ENCODE measurements around the gene ZNF668. TPM values are rescaled to one million over a fixed set of nuclear protein-coding genes. Genes with fewer than 3 reads are reported as not detected.

ZNF668 gene
- total and polyA plus RNA-seq, 2 donors = 4.3 to 7.1 TPM

DNA sequence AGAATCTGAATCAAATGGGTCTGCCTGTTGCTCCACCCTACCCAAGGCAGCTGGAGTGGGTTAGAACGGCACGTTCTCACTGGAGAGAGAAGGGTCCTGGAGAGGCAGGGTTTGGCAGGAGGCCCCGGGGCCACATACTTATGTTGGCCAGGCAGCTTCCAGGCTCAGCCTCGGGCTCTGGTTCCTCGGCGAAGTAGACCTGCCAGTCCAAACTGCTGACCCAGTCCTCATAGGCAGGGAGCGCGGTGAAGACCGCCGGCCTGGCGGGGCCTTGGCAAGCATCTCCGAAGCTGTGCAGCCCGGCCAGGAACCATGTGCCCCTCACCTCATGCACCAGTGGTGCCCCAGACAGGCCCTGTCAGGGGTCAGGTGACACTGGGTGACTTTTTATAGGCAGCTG lies 9.9 kb upstream of the ZNF668 start:
- Histone ChIP-seq H3K36me3 (ENCODE audit: control insufficient read depth in 2 of 2, insufficient read depth in 2 of 2, low read length in 1 of 2) (peaks cover 57 to 77% of the 10 kb centered on the region in 2 donors), H3K4me1 (ENCODE audit: control insufficient read depth in 2 of 2, insufficient read depth in 2 of 2, low read length in 2 of 2) (no peaks in the 10 kb centered on the region), H3K27me3 (ENCODE audit: control insufficient read depth in 2 of 2, insufficient read depth in 1 of 2, low read length in 1 of 2) (no peaks in the 10 kb centered on the region), H3K9me3 (ENCODE audit: control insufficient read depth in 2 of 2, insufficient read depth in 1 of 2, low read length in 1 of 2) (no peaks in the 10 kb centered on the region), H3K4me3 (ENCODE audit: low read length in 2 of 2) (no peak overlapping the region), H3K27ac (ENCODE audit: low read depth in 1 of 2, low read length in 1 of 2) (no peak overlapping the region)
- WGBS = 94% methylated on average over 13 of the region's 13 CpGs
- DNase-seq (ENCODE audit: low read depth in 6 of 9, low spot score in 9 of 9) = no peak

DNA sequence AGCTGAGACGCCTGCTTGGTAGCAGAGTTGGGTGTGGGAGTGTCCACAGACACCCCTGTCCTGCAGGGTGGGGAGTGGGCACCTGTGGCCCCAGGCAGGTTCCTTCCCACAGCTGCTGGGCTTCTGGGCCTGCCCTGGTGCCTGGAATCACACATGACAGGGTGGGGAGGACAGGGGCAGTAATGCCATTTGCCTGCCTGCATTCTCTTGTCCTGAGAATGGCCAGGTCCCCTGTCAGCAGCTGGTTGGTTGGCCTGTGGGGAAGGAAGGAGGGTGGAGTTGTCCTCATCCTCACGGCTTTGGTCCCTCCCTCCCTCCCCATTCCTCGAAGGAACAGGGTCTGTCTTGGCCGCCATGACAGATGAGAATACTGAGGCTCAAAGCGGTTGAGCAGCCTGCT lies 9.5 kb upstream of the ZNF668 start:
- H3K4me3 ChIP-seq (ENCODE audit: low read length in 2 of 2) = no peak overlapping the region
- no peaks in the 10 kb centered on the region for H3K4me1 ChIP-seq (ENCODE audit: control insufficient read depth in 2 of 2, insufficient read depth in 2 of 2, low read length in 2 of 2)
- H3K36me3 ChIP-seq (ENCODE audit: control insufficient read depth in 2 of 2, insufficient read depth in 2 of 2, low read length in 1 of 2) = peaks cover 61 to 77% of the 10 kb centered on the region in 2 donors
- no peak overlapping the region for H3K27ac ChIP-seq (ENCODE audit: low read depth in 1 of 2, low read length in 1 of 2)
- WGBS = 78% methylated on average over 5 of the region's 5 CpGs
- no peak for DNase-seq (ENCODE audit: low read depth in 6 of 9, low spot score in 9 of 9)
- no peaks in the 10 kb centered on the region for H3K27me3 ChIP-seq (ENCODE audit: control insufficient read depth in 2 of 2, insufficient read depth in 1 of 2, low read length in 1 of 2)
- H3K9me3 ChIP-seq (ENCODE audit: control insufficient read depth in 2 of 2, insufficient read depth in 1 of 2, low read length in 1 of 2) = no peaks in the 10 kb centered on the region

DNA sequence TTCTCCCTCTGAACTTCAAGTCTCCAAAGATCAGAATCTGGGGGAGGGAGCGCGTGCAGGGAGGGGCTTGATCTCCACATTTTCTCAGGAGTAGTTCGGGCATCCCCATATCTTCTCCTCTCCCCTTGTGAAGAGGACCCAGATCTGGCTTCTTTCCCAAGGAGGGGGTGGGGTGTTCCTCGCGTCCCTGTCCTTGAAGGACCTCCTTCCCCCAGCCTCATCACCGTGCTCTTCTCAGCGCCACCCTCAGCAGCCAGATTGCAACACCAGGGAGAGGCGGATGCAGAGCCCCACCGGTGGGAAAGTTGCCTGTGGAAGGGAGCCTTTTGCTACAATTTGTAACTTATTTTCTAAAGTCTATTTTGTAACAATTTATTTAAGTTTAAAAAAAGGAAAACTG lies 9.0 kb upstream of the ZNF668 start:
- no peak overlapping the region for H3K27ac ChIP-seq (ENCODE audit: low read depth in 1 of 2, low read length in 1 of 2)
- H3K27me3 ChIP-seq (ENCODE audit: control insufficient read depth in 2 of 2, insufficient read depth in 1 of 2, low read length in 1 of 2) = no peaks in the 10 kb centered on the region
- H3K4me3 ChIP-seq (ENCODE audit: low read length in 2 of 2) = no peak overlapping the region
- H3K4me1 ChIP-seq (ENCODE audit: control insufficient read depth in 2 of 2, insufficient read depth in 2 of 2, low read length in 2 of 2) = no peaks in the 10 kb centered on the region
- no peaks in the 10 kb centered on the region for H3K9me3 ChIP-seq (ENCODE audit: control insufficient read depth in 2 of 2, insufficient read depth in 1 of 2, low read length in 1 of 2)
- H3K36me3 ChIP-seq (ENCODE audit: control insufficient read depth in 2 of 2, insufficient read depth in 2 of 2, low read length in 1 of 2) = peaks cover 66 to 81% of the 10 kb centered on the region in 2 donors
- 94% methylated on average over 9 of the region's 9 CpGs for WGBS
- DNase-seq (ENCODE audit: low read depth in 6 of 9, low spot score in 9 of 9) = no peak

DNA sequence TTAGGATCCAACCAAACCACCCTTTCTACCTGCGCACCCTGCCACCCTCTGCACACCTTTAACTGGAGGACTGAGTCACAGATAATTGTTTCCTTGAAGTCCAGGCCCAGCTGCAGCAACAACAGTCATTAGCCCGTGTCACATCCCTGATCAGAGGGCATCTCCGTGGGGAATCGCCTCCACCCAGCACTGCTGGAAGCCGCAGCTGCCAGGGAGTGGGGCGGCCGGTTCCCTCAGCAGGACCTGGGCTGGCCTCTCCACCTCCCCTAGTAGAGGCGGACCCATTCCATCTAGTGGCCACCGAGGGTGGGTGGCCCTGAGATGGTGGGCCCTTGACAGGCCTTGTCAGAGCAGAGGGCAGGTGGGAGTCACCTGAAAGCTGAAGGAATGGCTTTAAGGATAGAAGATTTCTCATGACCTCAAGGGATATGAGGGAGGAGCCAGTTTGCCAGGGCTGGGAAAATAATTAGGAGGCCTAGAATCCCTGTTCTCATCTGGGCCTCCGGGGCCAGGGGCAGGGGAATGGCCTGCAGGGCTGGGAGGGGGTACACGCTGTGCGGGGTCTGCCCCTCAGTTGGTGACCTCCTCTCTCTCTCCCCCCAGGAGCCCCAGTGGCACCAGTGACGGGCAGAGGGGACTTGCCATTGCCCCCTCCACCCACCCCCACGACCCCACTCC lies 8.5 kb upstream of the ZNF668 start:
- H3K9me3 ChIP-seq (ENCODE audit: control insufficient read depth in 2 of 2, insufficient read depth in 1 of 2, low read length in 1 of 2) = no peaks in the 10 kb centered on the region
- no peak for DNase-seq (ENCODE audit: low read depth in 6 of 9, low spot score in 9 of 9)
- peaks cover 72 to 84% of the 10 kb centered on the region in 2 donors for H3K36me3 ChIP-seq (ENCODE audit: control insufficient read depth in 2 of 2, insufficient read depth in 2 of 2, low read length in 1 of 2)
- no peaks in the 10 kb centered on the region for H3K4me1 ChIP-seq (ENCODE audit: control insufficient read depth in 2 of 2, insufficient read depth in 2 of 2, low read length in 2 of 2)
- no peak overlapping the region for H3K27ac ChIP-seq (ENCODE audit: low read depth in 1 of 2, low read length in 1 of 2)
- H3K4me3 ChIP-seq (ENCODE audit: low read length in 2 of 2) = no peak overlapping the region
- 95% methylated on average over 14 of the region's 14 CpGs for WGBS
- H3K27me3 ChIP-seq (ENCODE audit: control insufficient read depth in 2 of 2, insufficient read depth in 1 of 2, low read length in 1 of 2) = no peaks in the 10 kb centered on the region

DNA sequence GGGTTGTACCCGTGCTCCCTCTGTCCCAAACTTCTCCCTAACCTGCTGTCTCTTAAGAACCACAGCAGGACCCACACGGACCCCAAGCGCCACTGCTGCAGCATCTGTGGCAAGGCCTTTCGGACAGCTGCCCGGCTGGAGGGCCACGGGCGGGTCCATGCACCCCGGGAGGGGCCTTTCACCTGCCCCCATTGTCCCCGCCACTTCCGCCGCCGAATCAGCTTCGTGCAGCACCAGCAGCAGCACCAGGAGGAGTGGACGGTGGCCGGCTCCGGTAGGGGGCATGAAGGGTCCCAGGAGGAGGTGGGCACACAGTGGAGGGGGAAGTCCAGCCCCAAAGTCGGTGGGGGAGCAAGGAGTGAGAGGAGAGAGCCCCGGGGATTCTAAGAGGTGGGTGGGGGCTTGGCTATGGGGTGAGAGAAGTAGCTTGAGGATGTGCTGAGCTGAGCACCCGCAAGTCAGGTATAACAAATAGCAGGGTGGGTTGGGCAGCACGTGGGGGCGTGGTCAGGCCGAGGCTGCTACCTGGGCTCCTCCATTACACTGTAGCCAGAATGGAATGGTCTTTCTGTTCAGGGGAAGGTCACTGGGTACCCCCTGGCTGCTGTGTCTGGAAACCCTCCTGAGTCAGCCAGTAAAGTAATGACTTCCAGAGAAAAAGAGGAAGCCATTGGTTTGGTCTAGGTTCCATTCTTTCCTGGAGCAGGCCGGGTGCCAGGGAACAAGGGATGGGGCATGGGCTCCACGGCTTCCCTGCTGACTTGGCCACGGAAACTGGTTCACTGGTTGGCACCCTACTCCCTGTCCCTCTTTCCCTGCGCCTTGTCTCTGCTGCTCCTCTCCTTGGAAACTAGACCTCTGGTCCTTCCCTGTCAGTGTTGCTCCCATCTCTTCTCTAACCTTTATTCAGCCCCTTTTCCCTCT lies 7.7 kb upstream of the ZNF668 start:
- peaks cover 74 to 85% of the 10 kb centered on the region in 2 donors for H3K36me3 ChIP-seq (ENCODE audit: control insufficient read depth in 2 of 2, insufficient read depth in 2 of 2, low read length in 1 of 2)
- 95% methylated on average over 26 of the region's 26 CpGs for WGBS
- H3K9me3 ChIP-seq (ENCODE audit: control insufficient read depth in 2 of 2, insufficient read depth in 1 of 2, low read length in 1 of 2) = no peaks in the 10 kb centered on the region
- no peak for DNase-seq (ENCODE audit: low read depth in 6 of 9, low spot score in 9 of 9)
- no peaks in the 10 kb centered on the region for H3K27me3 ChIP-seq (ENCODE audit: control insufficient read depth in 2 of 2, insufficient read depth in 1 of 2, low read length in 1 of 2)
- H3K4me3 ChIP-seq (ENCODE audit: low read length in 2 of 2) = no peak overlapping the region
- H3K4me1 ChIP-seq (ENCODE audit: control insufficient read depth in 2 of 2, insufficient read depth in 2 of 2, low read length in 2 of 2) = no peaks in the 10 kb centered on the region
- no peak overlapping the region for H3K27ac ChIP-seq (ENCODE audit: low read depth in 1 of 2, low read length in 1 of 2)

DNA sequence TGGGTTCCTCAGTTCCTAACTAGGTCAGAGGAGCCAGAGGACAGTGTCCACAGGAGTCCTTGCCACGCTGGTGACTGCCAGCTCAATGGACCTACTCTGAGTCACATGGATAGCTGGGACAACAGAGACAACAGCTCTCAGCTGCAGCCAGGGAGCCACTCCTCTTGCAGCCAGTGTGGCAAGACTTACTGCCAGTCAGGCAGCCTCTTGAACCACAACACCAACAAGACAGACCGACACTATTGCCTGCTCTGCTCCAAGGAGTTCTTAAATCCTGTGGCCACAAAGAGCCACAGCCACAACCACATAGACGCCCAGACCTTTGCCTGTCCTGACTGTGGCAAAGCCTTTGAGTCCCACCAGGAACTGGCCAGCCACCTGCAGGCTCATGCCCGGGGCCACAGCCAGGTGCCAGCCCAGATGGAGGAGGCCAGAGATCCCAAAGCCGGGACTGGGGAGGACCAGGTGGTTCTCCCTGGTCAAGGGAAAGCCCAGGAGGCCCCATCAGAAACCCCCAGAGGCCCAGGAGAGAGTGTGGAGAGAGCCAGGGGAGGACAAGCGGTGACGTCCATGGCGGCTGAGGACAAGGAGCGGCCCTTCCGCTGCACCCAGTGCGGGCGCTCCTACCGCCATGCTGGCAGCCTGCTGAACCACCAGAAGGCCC lies 6.8 kb upstream of the ZNF668 start:
- H3K36me3 ChIP-seq (ENCODE audit: control insufficient read depth in 2 of 2, insufficient read depth in 2 of 2, low read length in 1 of 2) = peaks cover 71 to 87% of the 10 kb centered on the region in 2 donors
- no peak for DNase-seq (ENCODE audit: low read depth in 6 of 9, low spot score in 9 of 9)
- no peak overlapping the region for H3K27ac ChIP-seq (ENCODE audit: low read depth in 1 of 2, low read length in 1 of 2)
- 96% methylated on average over 13 of the region's 13 CpGs for WGBS
- no peaks in the 10 kb centered on the region for H3K27me3 ChIP-seq (ENCODE audit: control insufficient read depth in 2 of 2, insufficient read depth in 1 of 2, low read length in 1 of 2)
- H3K4me1 ChIP-seq (ENCODE audit: control insufficient read depth in 2 of 2, insufficient read depth in 2 of 2, low read length in 2 of 2) = no peaks in the 10 kb centered on the region
- H3K4me3 ChIP-seq (ENCODE audit: low read length in 2 of 2) = no peak overlapping the region
- H3K9me3 ChIP-seq (ENCODE audit: control insufficient read depth in 2 of 2, insufficient read depth in 1 of 2, low read length in 1 of 2) = no peaks in the 10 kb centered on the region

DNA sequence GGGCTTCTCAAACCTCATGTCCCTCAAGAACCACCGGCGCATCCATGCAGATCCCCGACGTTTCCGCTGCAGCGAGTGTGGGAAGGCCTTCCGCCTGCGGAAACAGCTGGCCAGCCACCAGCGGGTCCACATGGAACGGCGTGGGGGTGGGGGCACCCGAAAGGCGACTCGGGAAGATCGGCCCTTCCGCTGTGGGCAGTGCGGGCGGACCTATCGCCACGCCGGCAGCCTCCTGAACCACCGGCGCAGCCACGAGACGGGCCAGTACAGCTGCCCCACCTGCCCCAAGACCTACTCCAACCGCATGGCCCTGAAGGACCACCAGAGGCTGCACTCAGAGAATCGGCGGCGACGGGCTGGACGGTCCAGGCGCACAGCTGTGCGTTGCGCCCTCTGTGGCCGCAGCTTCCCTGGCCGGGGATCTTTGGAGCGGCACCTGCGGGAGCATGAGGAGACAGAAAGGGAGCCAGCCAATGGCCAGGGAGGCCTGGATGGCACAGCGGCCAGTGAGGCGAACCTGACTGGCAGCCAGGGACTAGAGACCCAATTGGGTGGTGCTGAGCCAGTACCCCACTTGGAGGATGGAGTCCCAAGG lies 6.1 kb upstream of the ZNF668 start:
- peaks cover under 1 to 5% of the 10 kb centered on the region in 2 donors for H3K4me1 ChIP-seq (ENCODE audit: control insufficient read depth in 2 of 2, insufficient read depth in 2 of 2, low read length in 2 of 2)
- H3K36me3 ChIP-seq (ENCODE audit: control insufficient read depth in 2 of 2, insufficient read depth in 2 of 2, low read length in 1 of 2) = peaks cover 65 to 84% of the 10 kb centered on the region in 2 donors
- DNase-seq (ENCODE audit: low read depth in 6 of 9, low spot score in 9 of 9) = no peak
- H3K4me3 ChIP-seq (ENCODE audit: low read length in 2 of 2) = no peak overlapping the region
- H3K27ac ChIP-seq (ENCODE audit: low read depth in 1 of 2, low read length in 1 of 2) = no peak overlapping the region
- H3K27me3 ChIP-seq (ENCODE audit: control insufficient read depth in 2 of 2, insufficient read depth in 1 of 2, low read length in 1 of 2) = no peaks in the 10 kb centered on the region
- 98% methylated on average over 40 of the region's 40 CpGs for WGBS
- no peaks in the 10 kb centered on the region for H3K9me3 ChIP-seq (ENCODE audit: control insufficient read depth in 2 of 2, insufficient read depth in 1 of 2, low read length in 1 of 2)

DNA sequence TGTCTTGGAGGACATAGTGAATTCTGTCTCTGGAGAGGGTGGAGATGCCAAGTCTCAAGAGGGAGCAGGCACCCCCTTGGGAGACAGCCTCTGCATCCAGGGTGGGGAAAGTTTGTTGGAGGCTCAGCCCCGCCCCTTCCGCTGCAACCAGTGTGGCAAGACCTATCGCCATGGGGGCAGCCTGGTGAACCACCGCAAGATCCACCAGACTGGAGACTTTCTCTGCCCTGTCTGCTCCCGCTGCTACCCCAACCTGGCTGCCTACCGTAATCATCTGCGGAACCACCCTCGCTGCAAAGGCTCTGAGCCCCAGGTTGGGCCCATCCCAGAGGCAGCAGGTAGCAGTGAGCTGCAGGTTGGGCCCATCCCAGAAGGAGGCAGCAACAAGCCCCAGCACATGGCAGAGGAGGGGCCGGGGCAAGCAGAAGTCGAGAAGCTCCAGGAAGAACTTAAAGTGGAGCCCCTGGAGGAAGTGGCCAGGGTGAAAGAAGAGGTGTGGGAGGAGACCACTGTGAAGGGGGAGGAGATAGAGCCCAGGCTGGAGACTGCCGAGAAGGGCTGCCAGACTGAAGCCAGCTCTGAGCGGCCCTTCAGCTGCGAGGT lies 5.4 kb upstream of the ZNF668 start:
- Histone ChIP-seq H3K9me3 (ENCODE audit: control insufficient read depth in 2 of 2, insufficient read depth in 1 of 2, low read length in 1 of 2) (no peaks in the 10 kb centered on the region), H3K4me1 (ENCODE audit: control insufficient read depth in 2 of 2, insufficient read depth in 2 of 2, low read length in 2 of 2) (peaks cover 4 to 5% of the 10 kb centered on the region in 2 donors), H3K4me3 (ENCODE audit: low read length in 2 of 2) (no peak overlapping the region), H3K36me3 (ENCODE audit: control insufficient read depth in 2 of 2, insufficient read depth in 2 of 2, low read length in 1 of 2) (peaks cover 65 to 77% of the 10 kb centered on the region in 2 donors), H3K27me3 (ENCODE audit: control insufficient read depth in 2 of 2, insufficient read depth in 1 of 2, low read length in 1 of 2) (no peaks in the 10 kb centered on the region), H3K27ac (ENCODE audit: low read depth in 1 of 2, low read length in 1 of 2) (no peak overlapping the region)
- 90% methylated on average over 13 of the region's 13 CpGs for WGBS
- DNase-seq (ENCODE audit: low read depth in 6 of 9, low spot score in 9 of 9) = no peak
